Duodenal mucosa (tissue), 2 donors: ENCODE measurements around the gene AP1G2.

Source experiments
- H3K27ac ChIP-seq: one replicate; pipeline ENCODE4 v1.7.0; 2013; ENCODE audit warnings: low read depth, low read length
- H3K27me3 ChIP-seq, 2 donors: one replicate each; pipeline ENCODE4 v1.7.0; 2013; ENCODE audit warnings: low read length in 2 of 2, control low read depth in 1 of 2; ENCODE audit not compliant: insufficient read depth in 2 of 2, control insufficient read depth in 1 of 2
- H3K36me3 ChIP-seq, 2 donors: one replicate each; pipeline ENCODE4 v1.7.0; 2013; ENCODE audit warnings: low read length in 2 of 2, control low read depth in 1 of 2; ENCODE audit not compliant: insufficient read depth in 2 of 2, control insufficient read depth in 1 of 2
- H3K4me1 ChIP-seq, 2 donors: one replicate each; pipeline ENCODE4 v1.7.0; 2013; ENCODE audit warnings: low read length in 2 of 2, control low read depth in 1 of 2; ENCODE audit not compliant: insufficient read depth in 2 of 2, control insufficient read depth in 1 of 2
- H3K4me3 ChIP-seq, 2 donors: one replicate each; pipeline ENCODE4 v1.7.0; 2013; ENCODE audit warnings: low read length in 2 of 2, low read depth in 1 of 2
- H3K9ac ChIP-seq, 2 donors: one replicate each; pipeline ENCODE4 v1.7.0; 2013; ENCODE audit warnings: low read length in 2 of 2, low read depth in 1 of 2
- H3K9me3 ChIP-seq, 2 donors: one replicate each; pipeline ENCODE4 v1.7.0; 2013; ENCODE audit warnings: low read length in 2 of 2, control low read depth in 1 of 2; ENCODE audit not compliant: control insufficient read depth in 1 of 2

AP1G2 gene

GRCh38 chr14:23564876-23565275 is 2.7 kb downstream of the AP1G2 start:
- Histone ChIP-seq H3K27ac (no peak overlapping the region), H3K9me3 (no peaks in the 10 kb centered on the region), H3K27me3 (no peaks in the 10 kb centered on the region), H3K9ac (no peak overlapping the region), H3K36me3 (peaks cover 18 to 55% of the 10 kb centered on the region in 2 donors), H3K4me3 (no peak overlapping the region), H3K4me1 (peaks cover 17 to 18% of the 10 kb centered on the region in 2 donors)

GRCh38 chr14:23564181-23564812 is 3.3 kb downstream of the AP1G2 start:
- Histone ChIP-seq H3K9me3 (no peaks in the 10 kb centered on the region), H3K9ac (no peak overlapping the region), H3K27ac (no peak overlapping the region), H3K36me3 (peaks cover 22 to 60% of the 10 kb centered on the region in 2 donors), H3K27me3 (no peaks in the 10 kb centered on the region), H3K4me1 (peaks cover 17 to 18% of the 10 kb centered on the region in 2 donors), H3K4me3 (no peak overlapping the region)

GRCh38 chr14:23563473-23564180 is 4.0 kb downstream of the AP1G2 start:
- Histone ChIP-seq H3K36me3 (peaks cover 28 to 67% of the 10 kb centered on the region in 2 donors), H3K27ac (no peak overlapping the region), H3K9ac (no peak overlapping the region), H3K27me3 (no peaks in the 10 kb centered on the region), H3K9me3 (no peaks in the 10 kb centered on the region), H3K4me3 (no peak overlapping the region), H3K4me1 (peaks cover 16 to 20% of the 10 kb centered on the region in 2 donors)

GRCh38 chr14:23562822-23563472 is 4.6 kb downstream of the AP1G2 start:
- Histone ChIP-seq H3K9me3 (no peaks in the 10 kb centered on the region), H3K27ac (no peak overlapping the region), H3K36me3 (peaks cover 30 to 71% of the 10 kb centered on the region in 2 donors), H3K27me3 (no peaks in the 10 kb centered on the region), H3K9ac (no peak overlapping the region), H3K4me3 (no peak overlapping the region), H3K4me1 (peaks cover 14 to 21% of the 10 kb centered on the region in 2 donors)

- Histone ChIP-seq H3K36me3 (peaks cover 30 to 71% of the 10 kb centered on the region in 2 donors), H3K9ac (no peak overlapping the region), H3K4me1 (peaks cover 17 to 28% of the 10 kb centered on the region in 2 donors), H3K9me3 (no peaks in the 10 kb centered on the region), H3K27ac (no peak overlapping the region), H3K4me3 (no peak overlapping the region), H3K27me3 (no peaks in the 10 kb centered on the region)
Measured at GRCh38 chr14:23561873-23562821, 5.4 kb downstream of the AP1G2 start.

GRCh38 chr14:23561259-23561658 is 6.3 kb downstream of the AP1G2 start:
- Histone ChIP-seq H3K9me3 (no peaks in the 10 kb centered on the region), H3K9ac (no peak overlapping the region), H3K27ac (no peak overlapping the region), H3K27me3 (no peaks in the 10 kb centered on the region), H3K4me3 (no peak overlapping the region), H3K4me1 (peaks cover 17 to 27% of the 10 kb centered on the region in 2 donors), H3K36me3 (peaks cover 30 to 71% of the 10 kb centered on the region in 2 donors)

- H3K9ac ChIP-seq = no peak overlapping the region
- no peaks in the 10 kb centered on the region for H3K9me3 ChIP-seq
- peaks cover 29 to 59% of the 10 kb centered on the region in 2 donors for H3K36me3 ChIP-seq
- peaks cover 17 to 25% of the 10 kb centered on the region in 2 donors for H3K4me1 ChIP-seq
- H3K27me3 ChIP-seq = no peaks in the 10 kb centered on the region
- H3K27ac ChIP-seq = no peak overlapping the region
- no peak overlapping the region for H3K4me3 ChIP-seq
Measured at GRCh38 chr14:23559926-23560520, 7.6 kb downstream of the AP1G2 start.

- Histone ChIP-seq H3K27me3 (no peaks in the 10 kb centered on the region), H3K4me3 (no peak overlapping the region), H3K9me3 (no peaks in the 10 kb centered on the region), H3K9ac (no peak overlapping the region), H3K27ac (no peak overlapping the region), H3K36me3 (peaks cover 25 to 51% of the 10 kb centered on the region in 2 donors), H3K4me1 (peaks cover 17 to 25% of the 10 kb centered on the region in 2 donors)
Measured at GRCh38 chr14:23559010-23559925, 8.3 kb downstream of the AP1G2 start.
